ENCODE measurements around the gene GALNT16.
A peak's percentile ranks its signal among the peaks of the same experiment; 100 is the strongest.
"Not testable (repeated sequence)": the region's sequence is repeated elsewhere in the genome, so short reads cannot be mapped to it uniquely, and the experiment has no call there.

Gene GALNT16

DNA sequence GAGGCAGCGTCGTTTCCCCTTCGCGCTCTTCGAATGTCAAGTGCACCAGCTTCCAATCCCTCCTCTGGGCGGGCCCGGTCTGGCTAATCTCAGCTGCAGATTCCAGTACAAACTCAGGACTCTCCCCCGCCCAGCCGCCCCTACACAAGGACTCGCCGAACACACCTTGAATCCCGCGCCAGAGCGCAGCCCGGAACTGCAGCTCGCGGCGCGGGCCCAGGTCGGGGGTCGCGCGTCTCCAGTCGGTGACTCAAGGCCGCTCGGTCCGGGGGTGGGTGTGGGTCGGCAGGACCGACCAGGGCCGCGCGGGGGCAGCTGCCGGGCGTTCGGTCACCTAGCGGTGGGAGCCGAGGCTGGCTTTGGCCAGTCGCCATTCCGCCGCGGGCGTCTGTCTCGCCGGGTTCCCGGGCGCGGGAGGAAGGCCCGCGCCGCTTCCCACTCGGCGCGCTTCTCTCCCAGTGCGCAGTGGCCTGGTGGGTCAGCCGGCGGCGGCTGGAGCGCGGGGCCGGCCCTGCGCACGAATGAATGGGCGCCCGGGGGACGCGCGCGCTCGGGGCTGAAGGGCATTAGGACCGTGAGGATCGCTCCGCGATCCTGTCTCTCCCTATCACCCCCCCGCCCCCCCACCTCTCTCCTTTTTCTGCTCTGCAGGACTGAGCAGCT, at the start of gene GALNT16:
Gene GALNT16, plus strand, starts transcription at position 632 of the 663 bp plus-strand sequence. CDS start 133 bp downstream, outside the sequence.
- DNase-seq (ENCODE audit: low spot score) = peak; percentile 82

DNA sequence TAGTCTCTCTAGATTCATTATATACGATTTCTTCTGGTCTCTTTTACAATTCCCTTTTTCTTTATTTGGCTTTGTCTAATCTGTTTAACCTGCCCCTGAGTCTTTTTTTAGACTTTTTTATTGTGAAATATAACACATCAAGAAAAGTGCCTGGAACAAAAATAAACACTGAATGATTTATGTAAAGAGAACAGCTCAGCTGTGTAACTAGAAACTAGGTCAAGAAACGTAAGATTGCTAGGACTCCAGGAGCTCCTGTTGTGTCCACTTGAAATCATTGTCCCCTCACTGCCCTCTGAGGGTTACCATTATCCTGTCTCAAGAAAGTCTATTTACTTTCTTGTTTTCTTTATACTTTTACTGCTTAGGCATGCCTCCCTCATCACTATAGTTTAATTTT, 45.6 kb upstream of the GALNT16 start:
- no peak for DNase-seq (ENCODE audit: low spot score)

DNA sequence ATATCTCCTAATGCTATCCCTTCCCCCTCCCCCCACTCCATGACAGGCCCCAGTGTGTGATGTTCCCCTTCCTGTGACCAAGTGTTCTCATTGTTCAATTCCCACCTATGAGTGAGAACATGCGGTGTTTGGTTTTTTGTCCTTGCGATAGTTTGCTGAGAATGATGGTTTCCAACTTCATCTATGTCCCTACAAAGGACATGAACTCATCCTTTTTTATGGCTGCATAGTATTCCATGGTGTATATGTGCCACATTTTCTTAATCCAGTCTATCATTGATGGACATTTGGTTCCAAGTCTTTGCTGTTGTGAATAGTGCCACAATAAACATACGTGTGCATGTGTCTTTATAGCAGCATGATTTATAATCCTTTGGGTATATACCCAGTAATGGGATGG, 42.3 kb upstream of the GALNT16 start:
- DNase-seq (ENCODE audit: low spot score) = not testable (repeated sequence)

DNA sequence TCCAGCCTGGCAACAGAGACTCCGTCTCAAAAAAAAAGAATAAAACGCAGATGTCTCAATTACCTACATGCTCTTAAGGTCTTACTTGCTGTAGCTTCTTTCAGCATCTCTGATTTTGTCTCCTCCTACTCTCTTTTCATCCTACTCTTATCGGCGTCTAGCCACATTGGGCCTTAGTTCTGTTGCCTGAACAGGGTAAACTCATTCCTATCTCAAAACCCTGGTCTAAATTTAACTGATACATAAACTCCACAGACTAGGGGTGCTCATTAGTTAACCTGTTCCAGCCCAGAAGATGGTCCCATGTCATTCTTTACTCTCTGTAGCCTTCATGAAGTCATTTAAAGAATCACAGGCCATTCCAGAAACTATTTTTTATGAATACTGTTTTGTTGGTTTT, 35.0 kb upstream of the GALNT16 start:
- DNase-seq (ENCODE audit: low spot score) = no peak

DNA sequence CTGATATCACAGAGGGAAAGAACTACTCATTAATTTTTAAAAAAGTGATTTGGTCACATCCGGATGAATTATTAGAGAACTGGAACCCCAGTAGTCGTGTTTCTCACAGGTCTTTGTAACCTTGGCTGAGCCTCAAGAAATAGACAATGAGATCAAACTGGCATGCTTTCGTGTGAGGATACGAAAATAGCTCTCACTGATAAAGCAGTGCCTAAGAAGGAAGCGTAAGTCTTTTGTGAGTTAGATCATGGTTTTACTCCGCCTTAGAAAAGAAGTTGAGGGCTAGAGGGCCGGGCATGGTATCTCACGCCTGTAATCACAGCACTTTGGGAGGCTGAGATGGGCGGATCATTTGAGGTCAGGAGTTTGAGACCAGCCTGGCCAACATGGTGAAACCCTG, 33.8 kb upstream of the GALNT16 start:
- DNase-seq (ENCODE audit: low spot score) = no peak

DNA sequence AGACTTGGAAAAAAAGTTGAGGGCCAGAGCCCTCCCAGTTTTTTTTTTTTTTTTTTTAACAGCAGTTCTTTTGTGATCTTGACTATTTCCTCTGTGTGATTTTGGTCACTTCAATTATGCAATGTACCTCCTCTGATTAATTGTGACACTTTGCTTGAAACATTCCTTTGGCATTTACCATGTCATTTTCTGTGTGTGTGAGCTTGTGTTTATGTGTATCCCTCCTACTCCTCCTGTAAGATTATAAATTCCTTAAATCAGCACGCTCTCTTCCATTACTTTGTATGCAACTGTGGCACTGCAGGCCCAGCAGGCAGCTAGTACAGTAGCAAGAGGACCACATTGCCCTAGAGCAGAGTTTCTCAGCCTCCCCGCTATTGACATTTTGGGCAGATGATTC, 33.2 kb upstream of the GALNT16 start:
- no peak for DNase-seq (ENCODE audit: low spot score)

DNA sequence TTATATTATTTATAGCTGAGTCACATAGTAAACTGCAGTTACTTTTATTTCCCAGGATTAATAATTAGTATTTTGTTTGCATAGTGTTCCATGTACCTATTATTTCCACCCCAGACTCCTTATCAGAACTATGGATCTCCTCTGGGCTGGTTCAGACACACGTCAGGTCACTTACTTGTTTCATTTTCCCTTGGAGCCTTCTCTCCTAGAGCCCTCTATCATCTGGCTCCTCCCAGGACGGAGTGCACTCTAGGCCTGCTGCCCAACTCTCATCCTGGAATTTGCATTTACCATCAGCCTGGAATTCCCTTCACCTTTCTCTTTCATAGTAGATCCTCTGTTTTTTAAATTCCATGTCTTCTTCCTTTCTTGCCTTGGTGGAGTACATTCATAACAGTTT, 28.5 kb upstream of the GALNT16 start:
- DNase-seq (ENCODE audit: low spot score) = no peak

DNA sequence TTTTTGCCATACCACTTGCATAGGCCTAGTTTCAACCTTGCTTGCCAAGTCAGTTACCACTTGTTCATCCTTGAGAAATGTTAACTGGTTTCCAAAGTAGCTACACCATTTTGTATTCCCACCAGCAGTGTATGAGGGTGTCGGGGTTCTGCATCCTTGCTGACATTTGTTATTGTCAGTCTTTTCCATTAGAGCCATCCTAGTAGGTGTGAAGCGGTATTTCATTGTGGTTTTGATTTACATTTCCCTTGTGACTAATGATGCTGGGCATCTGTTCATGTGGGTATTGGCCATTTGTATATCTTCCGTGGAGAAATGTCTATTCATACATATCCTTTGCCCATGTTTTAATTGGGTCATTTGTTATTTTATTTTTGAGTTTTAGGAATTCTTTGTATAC, 27.6 kb upstream of the GALNT16 start:
- DNase-seq (ENCODE audit: low spot score) = no peak

DNA sequence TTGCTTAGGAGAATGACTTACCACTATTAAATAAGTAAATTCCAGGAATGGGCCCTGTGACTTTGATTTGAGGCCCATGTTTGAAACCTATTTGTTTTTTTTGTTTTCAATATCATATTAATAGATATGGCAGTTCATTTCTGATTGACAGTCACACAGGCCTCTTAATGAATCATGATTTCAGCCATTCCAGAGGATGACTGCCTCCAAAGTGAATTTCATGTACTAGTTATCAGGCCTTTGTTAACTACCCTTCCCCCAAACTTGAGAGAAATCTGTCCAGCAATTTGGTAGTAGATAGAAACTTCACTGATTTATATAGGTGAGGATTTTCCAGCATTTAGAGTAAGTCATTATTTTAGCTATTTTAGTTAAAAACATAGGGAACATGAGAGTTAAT, 25.9 kb upstream of the GALNT16 start:
- DNase-seq (ENCODE audit: low spot score) = no peak

DNA sequence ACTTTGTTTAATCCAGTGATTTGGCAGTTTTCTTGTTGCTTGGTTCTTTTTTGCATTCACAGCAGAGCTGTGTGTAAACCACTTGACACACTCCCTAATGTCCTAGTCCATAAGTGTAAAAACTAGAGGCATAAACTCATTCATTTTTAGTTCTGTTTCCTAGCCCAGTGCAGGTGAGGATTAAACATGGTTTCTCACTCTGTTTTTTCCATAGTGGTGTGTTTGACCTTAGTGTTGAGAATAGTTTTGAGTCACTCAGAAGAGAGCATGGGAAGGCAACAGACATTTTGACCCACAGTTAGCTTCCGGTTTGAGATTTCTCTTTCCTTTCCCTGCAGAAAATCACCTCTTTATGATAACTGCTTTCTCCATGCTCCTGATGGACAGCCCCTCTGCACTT, 24.2 kb upstream of the GALNT16 start:
- DNase-seq (ENCODE audit: low spot score) = no peak

DNA sequence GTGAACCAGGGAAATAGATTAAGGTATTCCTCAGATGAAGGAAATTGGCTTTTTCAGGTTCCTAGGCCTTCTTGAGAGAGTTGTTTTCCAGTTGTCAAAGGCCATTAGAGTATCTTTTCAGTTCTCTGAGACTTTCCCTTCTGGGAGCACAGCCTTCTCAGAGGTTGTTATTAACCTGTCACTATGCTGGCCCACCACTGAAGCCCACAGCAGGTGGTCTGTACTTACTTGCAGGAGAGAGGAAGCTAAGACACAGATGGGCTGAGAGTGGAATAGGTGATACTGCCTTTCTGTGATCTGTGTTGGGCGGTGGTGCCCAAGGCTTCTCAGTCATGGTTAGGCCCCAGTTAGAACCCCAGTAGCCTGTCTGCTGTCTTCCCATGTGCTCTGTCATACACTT, 22.8 kb upstream of the GALNT16 start:
- DNase-seq (ENCODE audit: low spot score) = no peak

DNA sequence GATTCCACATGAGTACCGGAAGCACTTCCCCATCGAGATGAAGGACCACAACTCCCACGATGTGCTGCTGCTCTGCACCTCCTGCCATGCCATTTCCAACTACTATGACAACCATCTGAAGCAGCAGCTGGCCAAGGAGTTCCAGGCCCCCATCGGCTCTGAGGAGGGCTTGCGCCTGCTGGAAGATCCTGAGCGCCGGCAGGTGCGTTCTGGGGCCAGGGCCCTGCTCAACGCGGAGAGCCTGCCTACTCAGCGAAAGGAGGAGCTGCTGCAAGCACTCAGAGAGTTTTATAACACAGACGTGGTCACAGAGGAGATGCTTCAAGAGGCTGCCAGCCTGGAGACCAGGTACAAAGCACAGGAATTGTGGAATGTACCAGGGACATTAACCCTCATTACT, 22.4 kb upstream of the GALNT16 start:
- DNase-seq (ENCODE audit: low spot score) = no peak

DNA sequence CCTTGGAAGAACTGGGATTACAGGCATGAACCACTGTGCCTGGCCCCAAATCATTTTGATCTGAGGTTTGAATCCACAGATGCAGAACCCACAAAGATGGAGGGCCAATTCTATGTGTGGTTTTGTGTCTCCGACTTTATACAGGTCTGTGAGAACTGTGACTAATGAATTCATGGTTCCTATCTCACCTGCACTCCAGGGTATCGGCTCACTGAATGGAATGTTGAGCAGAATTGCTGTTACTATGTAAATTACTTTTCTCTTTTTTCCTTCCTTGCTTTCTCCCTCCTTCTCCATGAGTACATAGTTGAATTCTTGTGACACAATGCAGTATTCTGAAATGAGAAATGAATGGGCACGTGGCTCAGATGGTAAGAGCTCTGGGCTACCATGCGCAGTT, 21.1 kb upstream of the GALNT16 start:
- DNase-seq (ENCODE audit: low spot score) = no peak

DNA sequence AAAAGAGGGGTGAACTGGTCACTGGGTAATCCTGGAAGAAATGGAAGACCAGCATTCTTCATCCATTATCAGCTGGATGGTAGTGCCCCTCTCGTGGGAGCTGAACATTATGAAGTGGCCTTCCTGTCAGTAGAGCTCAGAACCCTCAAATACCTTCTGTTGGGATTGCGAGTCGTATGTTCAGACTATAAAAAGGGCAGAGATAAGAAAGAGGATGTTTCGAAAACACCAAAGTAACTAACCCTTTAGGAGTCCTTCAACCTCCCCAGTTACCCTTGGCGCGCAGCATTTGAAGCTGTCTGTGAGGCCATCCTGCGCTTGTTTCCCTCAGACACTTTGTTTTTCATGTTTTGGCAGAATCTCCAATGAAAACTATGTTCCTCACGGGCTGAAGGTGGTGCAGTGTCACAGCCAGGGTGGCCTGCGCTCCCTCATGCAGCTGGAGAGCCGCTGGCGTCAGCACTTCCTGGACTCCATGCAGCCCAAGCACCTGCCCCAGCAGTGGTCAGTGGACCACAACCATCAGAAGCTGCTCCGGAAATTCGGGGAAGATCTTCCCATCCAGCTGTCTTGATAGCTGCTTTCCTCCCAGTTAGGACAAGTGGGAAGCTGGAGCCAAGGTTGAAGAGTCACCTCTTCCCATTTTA, 19.3 kb upstream of the GALNT16 start:
- DNase-seq (ENCODE audit: low spot score) = no peak

DNA sequence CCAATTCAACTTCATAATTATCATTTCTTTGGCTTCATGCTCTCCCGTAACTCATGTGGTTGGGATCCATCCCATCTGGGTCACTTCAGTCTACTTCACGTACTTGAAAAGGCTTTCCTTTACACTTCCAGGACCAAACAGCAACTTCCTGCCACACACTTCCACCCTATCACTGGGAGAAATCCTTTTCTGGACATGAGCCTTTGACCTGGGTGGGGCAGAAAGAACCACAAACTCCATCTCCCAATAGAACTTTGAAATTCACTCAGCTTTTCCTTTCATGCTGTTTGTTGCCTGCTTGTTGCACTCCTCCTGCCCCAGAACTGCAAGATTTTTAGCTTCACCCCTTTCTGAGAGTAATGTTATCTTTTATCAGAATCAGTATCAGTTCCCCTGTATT, 18.4 kb upstream of the GALNT16 start:
- DNase-seq (ENCODE audit: low spot score) = no peak

DNA sequence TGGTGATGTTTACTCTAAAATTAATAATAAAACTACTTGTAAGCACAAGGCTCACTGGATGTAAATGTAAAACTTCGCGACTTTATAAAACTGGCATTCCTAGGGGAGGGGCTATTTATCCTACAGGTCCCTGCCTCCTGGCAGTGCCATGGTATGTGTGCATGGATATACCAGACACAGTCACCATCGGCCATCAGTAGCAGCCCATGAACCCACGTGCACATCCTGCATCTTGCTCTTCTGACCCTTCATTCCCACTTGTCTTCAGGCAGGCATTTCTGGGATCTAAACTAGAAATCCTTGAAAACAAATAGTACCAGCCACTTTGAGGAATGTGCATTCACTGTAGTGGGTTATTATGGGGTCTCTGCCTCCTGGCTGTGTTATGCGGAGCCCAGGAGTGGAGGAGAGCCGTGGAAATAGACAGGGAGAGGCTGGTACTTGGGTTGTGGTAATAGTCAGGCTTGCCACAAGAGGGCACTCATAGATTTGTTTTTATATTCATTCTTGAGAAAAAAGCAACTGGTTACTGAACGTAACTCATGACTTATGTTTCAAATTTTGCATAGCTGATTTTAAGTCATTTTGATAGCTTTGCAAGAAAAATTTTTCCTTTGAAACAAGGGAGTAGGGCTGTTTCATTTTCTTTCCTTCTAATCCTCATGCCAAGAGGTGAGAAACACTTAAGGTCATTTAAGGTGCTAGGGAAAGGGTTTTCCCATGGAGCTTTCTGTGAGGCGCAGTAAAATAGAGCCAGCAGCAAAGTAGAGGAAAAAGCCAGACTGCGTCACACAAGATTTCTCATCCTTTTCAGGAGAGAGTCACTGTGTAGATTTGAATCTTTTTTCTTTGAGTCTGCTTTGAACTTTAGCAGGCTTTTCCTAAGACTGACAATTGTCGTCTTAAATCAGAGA, 17.4 kb upstream of the GALNT16 start:
- DNase-seq (ENCODE audit: low spot score) = peak; percentile 78

DNA sequence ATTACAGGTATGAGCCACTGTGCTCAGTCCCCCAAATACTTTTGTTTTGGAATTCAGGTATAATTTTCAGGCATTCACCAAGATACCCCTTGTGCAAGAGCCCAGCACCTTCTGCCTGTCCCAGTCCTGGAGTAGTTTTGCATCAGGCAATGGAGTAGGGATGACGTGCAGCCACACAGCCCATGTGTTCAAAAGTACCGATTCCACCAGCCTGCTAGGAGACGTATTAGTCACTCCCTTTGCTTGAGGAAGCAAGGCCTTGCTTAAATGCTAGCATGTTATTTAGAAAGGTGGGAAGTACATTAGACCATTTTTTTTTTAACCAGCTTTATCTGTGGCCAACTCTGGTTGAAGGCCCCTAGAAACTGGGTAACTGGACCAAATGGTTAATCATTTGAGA, 15.0 kb upstream of the GALNT16 start:
- DNase-seq (ENCODE audit: low spot score) = no peak

DNA sequence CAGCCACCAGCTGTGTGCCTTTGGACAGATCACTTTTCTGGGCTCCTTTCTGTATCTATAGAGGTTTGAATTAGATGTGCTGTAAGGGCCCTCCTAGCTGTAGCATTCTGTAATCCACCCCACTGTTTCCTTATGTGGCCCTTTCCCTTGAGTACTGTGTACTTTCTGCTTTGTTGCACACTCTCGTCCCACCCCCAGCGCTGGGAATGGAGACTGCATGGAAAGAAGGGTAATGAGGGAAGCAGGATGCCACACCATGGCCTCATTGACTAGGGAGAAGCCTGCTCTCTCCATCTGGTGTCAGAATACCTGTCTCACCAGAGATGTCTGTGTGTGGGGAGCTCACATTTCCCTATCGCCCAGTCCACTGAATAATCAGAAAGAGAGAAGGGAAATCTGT, 13.6 kb upstream of the GALNT16 start:
- DNase-seq (ENCODE audit: low spot score) = no peak

DNA sequence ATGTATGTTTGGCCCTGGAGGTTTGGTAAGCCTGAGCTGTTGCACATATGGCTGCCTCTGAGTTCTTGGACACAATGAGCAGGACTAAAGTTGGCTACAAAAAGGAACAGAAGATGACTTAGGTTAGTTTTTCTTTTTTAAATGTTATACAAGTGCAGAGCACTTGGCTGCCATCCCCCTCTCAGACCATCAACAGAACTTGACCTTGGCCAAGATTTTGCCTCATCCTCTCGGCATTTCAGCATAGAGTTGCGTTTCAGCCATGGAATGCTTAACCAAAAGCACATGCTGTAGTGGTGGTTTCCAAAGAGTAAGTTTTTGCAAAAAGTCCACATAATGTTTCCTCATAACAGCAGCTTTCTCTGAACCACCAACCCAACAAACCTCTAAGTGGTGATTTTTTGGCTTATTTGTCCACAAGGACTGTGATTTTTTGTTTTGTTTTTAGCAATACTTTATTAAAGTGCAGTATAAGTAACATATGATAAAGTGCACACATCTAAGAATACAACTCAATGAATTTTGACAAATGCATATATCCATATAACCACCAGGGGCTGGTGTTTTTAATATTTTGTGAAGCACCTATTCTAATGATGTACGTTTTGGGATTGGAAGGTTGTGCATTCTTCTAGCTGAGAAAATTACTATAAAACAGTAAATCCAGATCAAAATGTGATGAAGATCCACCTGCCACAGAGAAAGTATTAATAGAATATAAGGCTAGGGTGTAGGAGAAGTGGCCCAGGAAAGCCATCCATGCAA, 12.1 kb upstream of the GALNT16 start:
- no peak for DNase-seq (ENCODE audit: low spot score)

DNA sequence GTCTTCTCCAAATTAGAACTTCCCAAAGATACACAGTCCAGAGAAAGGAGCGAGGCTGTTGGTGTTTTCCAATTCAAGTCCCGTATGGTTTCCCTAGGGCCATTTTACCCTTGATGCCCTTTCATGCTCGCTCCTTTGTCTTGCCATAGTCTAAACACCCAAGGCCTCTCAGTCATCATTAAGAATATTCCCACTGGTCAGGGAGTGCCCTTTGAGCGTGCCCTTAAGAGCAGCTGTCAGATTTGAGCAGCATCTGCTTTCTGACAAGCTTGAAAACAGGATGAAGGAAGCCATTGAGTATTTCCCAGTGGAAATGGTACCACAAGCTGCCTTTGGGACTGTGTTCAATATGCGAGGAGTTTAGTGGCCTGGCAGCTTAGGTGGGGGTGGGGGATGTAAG, 10.4 kb upstream of the GALNT16 start:
- no peak for DNase-seq (ENCODE audit: low spot score)

DNA sequence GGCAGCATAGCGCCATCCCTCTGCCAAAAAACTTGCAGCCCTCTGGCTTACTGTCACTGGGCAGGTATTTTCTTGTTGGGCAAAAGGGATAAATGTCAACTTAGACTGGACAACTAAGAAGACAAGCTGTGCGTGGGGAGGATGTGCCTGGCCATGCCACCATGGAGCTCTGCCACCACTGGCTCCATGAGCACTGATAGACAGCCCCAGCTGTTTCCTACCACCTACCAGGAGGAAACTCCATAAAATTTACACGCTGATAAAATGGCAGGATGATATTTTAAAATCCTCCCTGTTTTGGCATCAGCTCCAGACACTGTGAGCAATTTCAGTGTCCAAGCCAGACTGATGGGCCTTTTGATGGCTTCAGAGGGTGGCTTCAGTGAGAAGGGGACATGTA, 7.1 kb upstream of the GALNT16 start:
- DNase-seq (ENCODE audit: low spot score) = no peak

DNA sequence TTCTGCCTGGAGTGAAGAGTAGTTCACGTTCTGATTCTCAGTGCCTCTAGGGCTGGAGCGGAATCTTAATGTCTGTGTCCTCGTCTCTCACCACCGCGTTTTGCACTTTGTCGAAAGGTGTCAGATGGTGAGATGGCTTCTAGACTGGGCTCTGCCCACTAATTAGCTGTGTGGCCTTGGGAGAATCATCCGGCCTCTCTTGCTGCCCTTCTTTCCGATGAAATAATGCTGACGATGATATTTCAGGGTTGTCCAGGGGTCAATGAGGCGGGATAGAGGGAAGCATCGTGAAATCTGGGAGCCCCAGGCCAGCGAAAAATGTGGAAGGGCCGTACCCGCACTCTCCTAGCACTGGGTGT, 811 bp upstream of the GALNT16 start:
- no peak for DNase-seq (ENCODE audit: low spot score)
